ENCODE measurements around the gene RNF41.
A peak's percentile ranks its signal among the peaks of the same experiment; 100 is the strongest.

Gene RNF41

GRCh38 chr12:56221757-56222530, at the start of gene RNF41:
Gene RNF41 (minus strand): TSS chr12:56221922. CDS start chr12:56214047, 7,875 bp downstream.
- Histone ChIP-seq H3K27me3 (replicated peaks; ENCODE audit: insufficient read depth, low read length) (no peaks in the 10 kb centered on the region), H3K36me3 (replicated peaks; ENCODE audit: insufficient read depth, low read length) (no peaks in the 10 kb centered on the region), H3F3A (ENCODE audit: insufficient read depth, low read length) (peaks cover 18% of the 10 kb centered on the region), H3K9ac (ENCODE audit: low read length) (peak within 1 kb of the TSS; percentile 93), H3K4me1 (ENCODE audit: low read length) (peaks cover 9% of the 10 kb centered on the region; the same call in 1 of the 2 replicates), H3K79me2 (ENCODE audit: low read length) (peaks cover 36% of the 10 kb centered on the region), H4K20me1 (ENCODE audit: insufficient read depth, low read length) (no peaks in the 10 kb centered on the region), H3K9me2 (replicated peaks; ENCODE audit: insufficient read depth, low read length) (no peaks in the 10 kb centered on the region), H3K27ac (ENCODE audit: low read length) (peak within 1 kb of the TSS; percentile 65), H3K9me3 (replicated peaks; ENCODE audit: insufficient read depth, low read length) (no peaks in the 10 kb centered on the region), H2AFZ (ENCODE audit: low read length) (peak within 1 kb of the TSS; percentile 94), H3K4me2 (ENCODE audit: low read depth, low read length) (peak within 1 kb of the TSS; percentile 98), H3K4me3 (ENCODE audit: low read length) (peak within 1 kb of the TSS; percentile 94)
- no peak for TF ChIP-seq EZH2phosphoT487 (IDR thresholded peaks at IDR 0.05; ENCODE audit: low read length)
- TF ChIP-seq CTCF (IDR thresholded peaks at IDR 0.05; ENCODE audit: low read length), result no peak
- no peak for TF ChIP-seq EZH2 (optimal IDR thresholded peaks at IDR 0.05; ENCODE audit: low read depth, low read length)
- DNase-seq, result peak; percentile 96

- H3K9me3 ChIP-seq (replicated peaks; ENCODE audit: insufficient read depth, low read length), result no peaks in the 10 kb centered on the region
- no peak for DNase-seq
- no peak overlapping the region for H2AFZ ChIP-seq (ENCODE audit: low read length)
- H3K9ac ChIP-seq (ENCODE audit: low read length), result no peak overlapping the region
- peak; percentile 42 for TF ChIP-seq CTCF (IDR thresholded peaks at IDR 0.05; ENCODE audit: low read length)
- TF ChIP-seq EZH2phosphoT487 (IDR thresholded peaks at IDR 0.05; ENCODE audit: low read length), result no peak
- H3K4me2 ChIP-seq (ENCODE audit: low read depth, low read length), result no peak overlapping the region
- H3K4me1 ChIP-seq (ENCODE audit: low read length), result peaks cover 4% of the 10 kb centered on the region; the same call in 1 of the 2 replicates
- no peaks in the 10 kb centered on the region for H3K79me2 ChIP-seq (ENCODE audit: low read length)
- H3K27ac ChIP-seq (ENCODE audit: low read length), result no peak overlapping the region
- H3K4me3 ChIP-seq (ENCODE audit: low read length), result no peak overlapping the region
- no peaks in the 10 kb centered on the region for H3K27me3 ChIP-seq (replicated peaks; ENCODE audit: insufficient read depth, low read length)
- H3K9me2 ChIP-seq (replicated peaks; ENCODE audit: insufficient read depth, low read length), result no peaks in the 10 kb centered on the region
- H3K36me3 ChIP-seq (replicated peaks; ENCODE audit: insufficient read depth, low read length), result peaks cover 16% of the 10 kb centered on the region
- peaks cover 33% of the 10 kb centered on the region for H3F3A ChIP-seq (ENCODE audit: insufficient read depth, low read length)
- H4K20me1 ChIP-seq (ENCODE audit: insufficient read depth, low read length), result no peaks in the 10 kb centered on the region
These were observed 49.3 kb upstream of the RNF41 start for GRCh38 chr12:56271031-56271430.

- no peaks in the 10 kb centered on the region for H3K27me3 ChIP-seq (replicated peaks; ENCODE audit: insufficient read depth, low read length)
These were observed 45.8 kb upstream of the RNF41 start for GRCh38 chr12:56267443-56268071.

More at GRCh38 chr12:56267443-56268071, 45.8 kb upstream of the RNF41 start:
- DNase-seq, result no peak
- no peaks in the 10 kb centered on the region for H3K9me3 ChIP-seq (replicated peaks; ENCODE audit: insufficient read depth, low read length)
- H3K4me3 ChIP-seq (ENCODE audit: low read length), result peak overlapping the region; percentile 86
- H3K9me2 ChIP-seq (replicated peaks; ENCODE audit: insufficient read depth, low read length), result no peaks in the 10 kb centered on the region
- TF ChIP-seq CTCF (IDR thresholded peaks at IDR 0.05; ENCODE audit: low read length) (no peak), EZH2phosphoT487 (IDR thresholded peaks at IDR 0.05; ENCODE audit: low read length) (no peak), EZH2 (optimal IDR thresholded peaks at IDR 0.05; ENCODE audit: low read depth, low read length) (no peak)
- peak overlapping the region; percentile 40; the same call in 1 of the 2 replicates for H3K9ac ChIP-seq (ENCODE audit: low read length)
- H2AFZ ChIP-seq (ENCODE audit: low read length), result peak overlapping the region; percentile 70
- no peaks in the 10 kb centered on the region for H3K79me2 ChIP-seq (ENCODE audit: low read length)
- H3K4me2 ChIP-seq (ENCODE audit: low read depth, low read length), result peak overlapping the region; percentile 87
- H3K27ac ChIP-seq (ENCODE audit: low read length), result no peak overlapping the region; the same call in 1 of the 2 replicates
- H4K20me1 ChIP-seq (ENCODE audit: insufficient read depth, low read length), result no peaks in the 10 kb centered on the region
- peaks cover 33% of the 10 kb centered on the region for H3F3A ChIP-seq (ENCODE audit: insufficient read depth, low read length)
- H3K4me1 ChIP-seq (ENCODE audit: low read length), result peaks cover 4% of the 10 kb centered on the region; the same call in 1 of the 2 replicates
- H3K36me3 ChIP-seq (replicated peaks; ENCODE audit: insufficient read depth, low read length), result no peaks in the 10 kb centered on the region
